HL-60/S4 treated with retinoic acid at 250 ng/mL for 4 days and 3 days (cell line): ENCODE data around the gene PCDHGA1.

Experiments used
- in situ Hi-C: fragments of 300-500 bp; cut with MboI; formaldehyde crosslinking; loops from 2 replicates; pipeline ENCODE4 v1.7.0; 2022; ENCODE audit warnings: low sequenced_read_pairs

Gene PCDHGA1

GRCh38 chr5:141511771-141512325, 181.5 kb downstream of the PCDHGA1 start:
- in situ Hi-C loops = no loop called here

- in situ Hi-C loops = no loop called here
These were observed 182.1 kb downstream of the PCDHGA1 start for GRCh38 chr5:141512390-141512910.

GRCh38 chr5:141512911-141513626, 182.8 kb downstream of the PCDHGA1 start:
- in situ Hi-C loops = no loop called here

- in situ Hi-C loops = no loop called here
These were observed 183.5 kb downstream of the PCDHGA1 start for GRCh38 chr5:141513627-141514329.

- in situ Hi-C loops = no loop called here
These were observed 184.2 kb downstream of the PCDHGA1 start for GRCh38 chr5:141514330-141515133.

GRCh38 chr5:141515141-141515540, 184.8 kb downstream of the PCDHGA1 start:
- in situ Hi-C loops = no loop called here

GRCh38 chr5:141515946-141516671, 185.8 kb downstream of the PCDHGA1 start:
- in situ Hi-C loops = no loop called here

GRCh38 chr5:141516672-141517025, 186.3 kb downstream of the PCDHGA1 start:
- in situ Hi-C loops = no loop called here

GRCh38 chr5:141517312-141517711, 187.0 kb downstream of the PCDHGA1 start:
- in situ Hi-C loops = no loop called here

GRCh38 chr5:141517880-141518617, 187.7 kb downstream of the PCDHGA1 start:
- in situ Hi-C loops = no loop called here

GRCh38 chr5:141518618-141519015, 188.3 kb downstream of the PCDHGA1 start:
- in situ Hi-C loops = no loop called here

GRCh38 chr5:141519605-141520565, 189.6 kb downstream of the PCDHGA1 start:
- in situ Hi-C loops = no loop called here

- in situ Hi-C loops = no loop called here
These were observed 191.0 kb downstream of the PCDHGA1 start for GRCh38 chr5:141521244-141521781.

- in situ Hi-C loops = no loop called here
These were observed 192.0 kb downstream of the PCDHGA1 start for GRCh38 chr5:141522301-141522700.

GRCh38 chr5:141523991-141524390, 193.7 kb downstream of the PCDHGA1 start:
- in situ Hi-C loops = no loop called here

GRCh38 chr5:141524604-141525597, 194.6 kb downstream of the PCDHGA1 start:
- in situ Hi-C loops = no loop called here

GRCh38 chr5:141525653-141526052, 195.3 kb downstream of the PCDHGA1 start:
- in situ Hi-C loops = no loop called here
